ENCODE data around the gene GPRC5A. TPM values are rescaled to one million over a fixed set of nuclear protein-coding genes. Genes with fewer than 3 reads are reported as not detected.

GPRC5A gene
- total RNA-seq, 1 donor from 2014 or later, result under 0.01 TPM

Other genes with a start within 250 kb of the GPRC5A start
- gene GPR19, start 195.4 kb upstream of the GPRC5A start, total RNA-seq, result 32.2 TPM
- 151 TPM for gene CDKN1B, start 174.2 kb upstream of the GPRC5A start, total RNA-seq
- gene APOLD1, start 105.9 kb upstream of the GPRC5A start, total RNA-seq, result 20.0 TPM
- gene DDX47, start 78.2 kb upstream of the GPRC5A start, total RNA-seq, result 62.4 TPM
- gene GPRC5D, start 60.6 kb downstream of the GPRC5A start, total RNA-seq, result not detected
- 3.3 TPM for gene HEBP1, start 108.7 kb downstream of the GPRC5A start, total RNA-seq
- gene FAM234B, start 152.8 kb downstream of the GPRC5A start, total RNA-seq, result 62.0 TPM
- 0.41 TPM for gene GSG1, start 212.1 kb downstream of the GPRC5A start, total RNA-seq

Data from frontal cortex (tissue), 1 donor.